ENCODE data around the gene TMED9.

Gene TMED9

DNA sequence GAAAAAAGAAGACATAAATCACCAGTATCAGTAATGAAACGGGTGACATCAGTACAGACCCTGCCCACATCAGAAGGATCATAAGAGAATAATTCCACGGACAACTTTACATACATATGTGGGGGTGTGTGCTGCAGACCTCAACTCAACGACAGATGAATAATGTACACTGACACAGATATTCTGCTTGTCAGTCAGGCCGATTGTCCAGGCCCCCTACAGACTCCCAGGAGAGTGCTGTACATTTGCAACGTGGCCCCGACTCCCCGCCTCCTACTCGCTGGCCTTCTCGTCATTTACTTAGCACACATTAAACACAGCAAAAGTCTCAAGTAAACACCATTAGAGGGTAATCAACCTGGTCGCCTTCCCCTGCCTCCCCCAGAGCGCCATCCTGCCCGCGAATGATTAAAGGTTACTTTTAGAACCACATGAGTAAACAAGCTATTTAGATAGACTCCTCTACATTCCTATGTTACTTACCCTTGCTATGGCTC, 3.5 kb upstream of the TMED9 start:
- no peak for FAIRE-seq

DNA sequence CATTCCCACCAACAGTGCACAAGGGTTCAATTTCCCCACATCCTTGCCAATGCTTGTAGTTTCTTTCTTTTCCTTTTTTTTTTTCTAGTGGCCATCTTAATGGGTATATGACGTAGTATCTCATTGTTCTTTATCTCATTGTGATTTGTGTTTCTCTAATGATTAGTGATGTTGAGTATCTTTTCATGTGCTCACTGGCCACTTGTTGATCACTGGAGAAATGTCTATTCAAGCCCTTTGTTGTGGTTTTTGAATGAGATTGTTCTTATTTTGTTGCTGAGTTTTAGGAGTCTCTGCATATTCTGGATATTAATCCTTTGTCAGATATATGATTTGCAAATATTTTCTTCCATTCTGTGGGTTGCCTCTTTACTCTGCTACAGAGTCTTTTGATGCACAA, 1.6 kb upstream of the TMED9 start:
- no peak for FAIRE-seq

DNA sequence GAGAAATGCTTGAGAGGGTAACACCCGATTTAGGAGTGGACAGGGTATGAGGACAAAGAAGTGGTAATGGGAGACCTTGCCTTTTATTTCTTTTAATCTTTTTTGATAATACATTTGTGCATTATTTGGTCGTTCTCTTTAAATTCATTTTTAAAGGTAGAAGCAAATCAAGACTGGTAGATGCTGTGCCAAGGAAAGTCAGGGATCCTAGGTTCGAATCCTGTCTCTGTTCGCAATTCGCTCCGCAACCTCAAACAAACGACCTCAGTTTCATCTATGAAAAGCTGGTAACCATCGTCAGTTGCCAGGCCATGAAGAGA, 353 bp upstream of the TMED9 start:
- FAIRE-seq, result no peak

DNA sequence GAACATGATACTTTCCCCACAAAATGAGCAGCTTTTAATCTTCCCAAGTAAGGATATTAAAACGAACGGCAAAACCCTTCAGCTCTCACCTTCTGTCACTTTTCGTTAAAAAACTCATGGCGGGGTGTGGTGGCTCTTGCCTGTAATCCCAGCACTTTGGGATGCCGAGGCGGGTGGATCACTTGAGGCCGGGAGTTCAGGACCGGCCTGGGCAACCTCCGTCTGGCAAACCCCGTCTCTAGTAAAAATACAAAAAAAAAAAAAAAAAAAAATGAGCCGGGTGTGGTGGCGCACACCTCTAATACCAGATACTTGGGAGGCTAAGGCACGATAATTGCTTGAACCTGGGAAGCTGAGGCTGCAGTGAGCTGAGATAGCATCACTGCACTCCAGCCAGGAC, 902 bp downstream of the TMED9 start:
- FAIRE-seq, result no peak

DNA sequence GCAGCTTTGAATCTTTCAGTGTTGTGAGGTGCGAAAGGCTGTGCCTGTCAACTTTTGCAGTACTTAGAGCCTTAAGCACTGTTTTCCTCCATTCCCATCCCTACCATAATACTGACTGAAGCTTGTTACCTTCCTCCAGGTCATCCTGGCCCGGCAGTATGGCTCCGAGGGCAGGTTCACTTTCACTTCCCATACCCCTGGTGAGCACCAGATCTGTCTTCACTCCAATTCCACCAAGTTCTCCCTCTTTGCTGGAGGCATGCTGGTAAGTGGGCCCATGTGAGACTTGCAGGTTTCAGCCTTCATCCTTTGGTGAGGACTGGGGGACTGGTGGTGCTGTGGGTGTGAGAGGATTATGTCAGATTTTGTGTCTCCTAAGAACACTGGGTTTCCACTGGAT, 1.5 kb downstream of the TMED9 start:
- no peak for FAIRE-seq

DNA sequence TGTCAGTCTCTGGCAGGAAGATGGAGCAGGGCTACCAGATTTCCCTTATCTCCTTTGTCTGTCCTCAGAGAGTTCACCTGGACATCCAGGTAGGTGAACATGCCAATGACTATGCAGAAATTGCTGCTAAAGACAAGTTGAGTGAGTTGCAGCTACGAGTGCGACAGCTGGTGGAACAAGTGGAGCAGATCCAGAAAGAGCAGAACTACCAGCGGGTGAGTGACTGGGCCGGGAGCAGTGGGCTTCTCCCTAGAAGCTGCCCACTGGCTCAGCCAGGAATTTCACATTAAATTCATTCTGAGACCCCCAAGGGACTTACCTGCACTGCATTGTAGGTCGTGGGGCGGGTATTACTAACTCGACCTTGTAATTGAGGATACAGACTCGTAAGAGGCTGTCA, 2.1 kb downstream of the TMED9 start:
- no peak for FAIRE-seq

- FAIRE-seq, result no peak
Observed at GRCh38 chr5:177595026-177595585, 3.1 kb downstream of the TMED9 start.

GRCh38 chr5:177595991-177596774, 4.2 kb downstream of the TMED9 start:
- FAIRE-seq, result no peak

GRCh38 chr5:177596775-177597238, 4.8 kb downstream of the TMED9 start:
- no peak for FAIRE-seq

DNA sequence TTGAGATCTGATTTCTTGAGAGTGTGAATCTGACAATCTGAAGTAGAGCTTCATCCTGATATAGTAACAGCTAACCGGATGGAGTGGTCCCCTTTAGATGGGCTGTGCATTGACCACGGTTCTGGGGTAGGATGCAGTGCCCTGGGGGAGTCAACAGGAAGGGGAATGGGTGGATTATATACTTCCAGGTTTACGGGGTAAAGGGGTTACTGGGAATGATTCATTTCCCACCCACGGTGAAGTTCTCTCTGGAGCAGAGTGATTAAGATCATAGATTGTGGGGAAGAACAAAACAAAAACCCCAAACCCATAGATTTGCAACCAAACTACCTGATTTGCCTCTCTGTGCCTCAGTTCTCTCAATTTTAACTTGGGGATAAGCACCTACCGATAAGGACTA, 6.5 kb downstream of the TMED9 start:
- no peak for FAIRE-seq

DNA sequence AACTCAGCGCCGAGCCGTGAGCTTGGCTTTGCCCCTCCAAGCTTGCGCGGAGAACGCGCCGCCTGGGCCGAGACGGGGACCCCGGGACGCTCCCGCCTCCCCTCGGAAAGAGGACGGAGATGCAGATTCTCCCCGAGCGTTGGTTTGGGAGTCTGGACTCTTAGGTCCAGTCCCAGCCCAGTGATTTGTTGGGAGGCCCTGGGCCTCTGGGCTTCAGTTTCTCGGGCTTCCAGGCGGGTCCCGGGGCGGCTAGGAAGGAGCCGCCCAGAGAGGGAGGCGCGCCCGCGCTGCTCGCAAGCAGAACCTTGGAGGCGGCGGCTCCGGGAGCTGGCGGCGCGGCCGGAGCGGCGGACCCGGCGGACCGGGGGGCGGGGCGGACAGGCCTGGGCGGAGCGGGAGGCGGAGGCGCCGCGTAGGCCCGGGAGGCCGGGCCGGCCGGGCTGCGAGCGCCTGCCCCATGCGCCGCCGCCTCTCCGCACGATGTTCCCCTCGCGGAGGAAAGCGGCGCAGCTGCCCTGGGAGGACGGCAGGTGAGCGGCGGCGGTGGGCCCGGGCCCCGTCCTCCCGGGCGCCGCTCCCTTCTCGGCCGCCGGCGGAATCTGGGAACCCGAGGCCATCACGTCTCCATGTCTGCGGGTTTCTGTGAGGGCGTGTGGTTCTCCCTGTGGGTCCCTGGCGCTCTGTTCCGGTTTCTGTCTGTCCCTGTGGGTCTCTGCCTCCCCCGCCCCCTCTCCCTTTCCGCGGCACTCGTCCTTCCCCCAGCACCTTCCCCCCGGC, 7.9 kb downstream of the TMED9 start, which contains the start of gene B4GALT7:
Gene B4GALT7 (plus strand): TSS at position 402 of the 777 bp plus-strand sequence. CDS start 79 bp downstream, at position 481.
- no peak for FAIRE-seq

GRCh38 chr5:177600508-177601018, 8.6 kb downstream of the TMED9 start:
- FAIRE-seq, result no peak

GRCh38 chr5:177601126-177601525, 9.1 kb downstream of the TMED9 start:
- no peak for FAIRE-seq

DNA sequence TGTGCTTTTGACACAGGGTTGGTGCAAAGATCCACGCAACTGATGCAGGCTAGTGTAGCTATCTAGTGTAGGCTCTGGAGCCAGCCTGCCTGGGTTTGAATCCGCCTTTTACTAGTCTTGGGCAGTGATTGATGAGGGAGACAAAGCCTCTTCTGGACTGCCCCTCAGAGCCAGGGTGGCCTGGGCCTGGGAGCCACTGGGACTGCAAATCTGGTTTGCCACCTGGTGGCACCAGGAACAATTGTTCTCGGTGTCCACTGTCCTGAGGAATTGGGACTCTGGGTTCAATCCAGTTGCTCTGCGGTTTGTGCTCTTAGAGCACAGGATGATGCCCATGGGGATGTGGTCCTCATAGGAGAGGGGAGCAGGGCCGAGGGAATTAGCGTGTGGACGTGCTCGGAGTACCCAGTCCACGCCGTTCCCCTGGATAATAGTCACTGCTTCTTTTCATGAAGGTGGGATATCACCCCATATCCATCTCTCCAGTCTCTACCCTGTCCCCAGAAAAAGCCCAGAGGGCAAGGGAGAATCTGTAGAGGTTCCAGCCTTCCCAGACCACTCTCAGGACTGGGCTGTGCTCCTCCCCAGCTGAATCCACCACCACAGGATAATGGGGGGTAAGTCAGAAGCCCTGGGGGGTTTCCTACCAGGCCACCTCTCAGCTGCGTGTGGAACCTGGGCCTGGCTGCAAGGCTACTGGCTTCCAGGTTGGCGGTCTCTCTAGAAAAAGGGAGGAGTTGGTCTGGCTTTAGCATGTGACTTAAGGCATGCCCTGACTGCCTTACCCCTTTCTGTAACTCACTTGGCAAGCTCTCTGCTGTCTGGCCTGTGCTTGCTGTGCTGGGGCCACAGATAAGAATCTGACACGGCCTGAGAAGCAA, 9.8 kb downstream of the TMED9 start:
- FAIRE-seq, result no peak

- no peak for FAIRE-seq
Observed at GRCh38 chr5:177602458-177602830, 10.4 kb downstream of the TMED9 start.

GRCh38 chr5:177603631-177604030, 11.6 kb downstream of the TMED9 start:
- no peak for FAIRE-seq

GRCh38 chr5:177604116-177604521, 12.1 kb downstream of the TMED9 start:
- no peak for FAIRE-seq

GRCh38 chr5:177604656-177605055, 12.7 kb downstream of the TMED9 start:
- no peak for FAIRE-seq

- no peak for FAIRE-seq
Observed at GRCh38 chr5:177605078-177605477, 13.1 kb downstream of the TMED9 start.

DNA sequence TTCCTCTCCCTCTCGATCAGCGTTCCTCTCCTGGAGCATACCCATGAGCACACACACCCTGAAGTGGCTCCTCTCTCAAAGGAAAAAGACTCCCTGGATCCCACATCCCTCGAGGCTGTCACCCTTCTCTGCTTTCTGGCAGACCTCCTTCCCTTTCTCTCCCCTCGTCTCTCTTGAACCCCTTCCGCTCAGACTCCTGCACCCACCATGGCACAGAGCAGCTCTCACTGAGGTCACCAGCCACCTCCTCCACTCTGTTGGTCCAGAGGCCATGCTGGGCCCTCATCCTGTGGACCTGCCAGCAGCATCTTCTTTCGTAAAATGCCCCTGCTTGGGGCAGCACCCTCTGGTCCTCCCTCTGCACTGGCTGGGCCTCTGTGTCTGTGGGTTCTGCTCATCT, 13.7 kb downstream of the TMED9 start:
- no peak for FAIRE-seq

DNA sequence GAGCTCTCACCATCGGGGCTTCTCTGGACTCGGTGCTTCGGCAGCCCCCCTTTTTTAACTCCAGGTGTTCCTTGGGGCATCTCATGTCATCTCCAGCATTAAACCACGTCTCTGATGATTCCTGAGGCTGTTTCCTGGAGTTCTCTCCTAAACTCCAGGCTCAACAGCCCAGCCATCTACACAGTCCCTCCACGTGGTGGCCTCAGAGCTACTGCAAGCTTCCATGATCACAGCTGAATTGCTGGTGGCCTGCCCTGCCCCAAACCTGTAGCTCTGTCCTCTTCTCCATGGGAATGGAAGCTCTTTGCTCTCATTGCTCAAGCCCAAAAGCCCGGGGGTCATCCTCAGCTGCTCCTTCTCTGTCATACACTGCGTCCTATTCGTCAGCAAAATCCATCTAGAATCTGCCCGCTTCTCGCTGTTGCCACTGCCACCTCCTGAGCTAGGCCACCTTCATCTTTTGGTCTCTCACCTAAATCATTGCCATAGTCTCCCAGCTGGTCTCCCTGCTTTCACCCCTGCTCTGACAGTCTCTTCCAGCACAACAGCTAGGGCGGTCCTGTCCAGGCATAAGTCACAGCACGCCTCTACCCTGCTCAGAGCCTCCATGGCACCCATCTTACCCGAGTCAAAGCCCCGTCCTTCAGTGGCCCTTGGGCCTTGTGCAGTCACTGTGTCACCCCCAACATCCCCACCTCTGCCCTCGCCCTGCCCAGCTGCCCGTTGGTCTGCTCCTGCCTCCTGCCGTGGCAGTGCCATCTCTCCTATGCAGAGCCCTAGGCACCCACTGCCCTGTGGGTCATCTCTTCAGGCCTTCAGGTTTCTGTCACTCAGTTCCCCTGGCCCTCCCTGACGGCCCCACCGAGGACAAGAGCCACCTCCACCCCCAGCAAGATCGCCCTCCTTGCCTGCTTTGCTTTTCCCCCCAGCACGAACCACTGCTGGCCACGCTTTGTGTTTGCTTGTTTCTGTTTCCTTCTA, 14.4 kb downstream of the TMED9 start:
- no peak for FAIRE-seq

Measured in A204.1 (cell line).